Left ventricle myocardium inferior (tissue), 1 donor: ENCODE data around the gene CILP2. TPM values are rescaled to one million over a fixed set of nuclear protein-coding genes. Genes with fewer than 3 reads are reported as not detected.

Experiments
- DNase-seq: peaks from one replicate; pipeline ENCODE4 v3.0.0-alpha.2; 2020
- H3K27ac ChIP-seq: fragments of 200-600 bp; replicated peaks from 2 replicates; pipeline ENCODE4 v1.8.0; 2021
- H3K27me3 ChIP-seq: fragments of 200-600 bp; 2 replicates; pipeline ENCODE4 v1.8.0; 2021; ENCODE audit warnings: low read depth
- H3K36me3 ChIP-seq: fragments of 200-600 bp; 2 replicates; pipeline ENCODE4 v1.8.0; 2021
- H3K4me1 ChIP-seq: fragments of 200-600 bp; 2 replicates; pipeline ENCODE4 v1.8.0; 2021
- H3K4me3 ChIP-seq: fragments of 200-600 bp; 2 replicates; pipeline ENCODE4 v1.8.0; 2021; ENCODE audit warnings: mild to moderate bottlenecking, moderate library complexity
- H3K9me3 ChIP-seq: fragments of 200-600 bp; replicated peaks from 2 replicates; pipeline ENCODE4 v1.8.0; 2021
- intact Hi-C: fragments of 100-400 bp; cut with micrococcal nuclease; formaldehyde crosslinking; loops from one replicate; pipeline ENCODE4 v1.11.0; 2022
- total RNA-seq: library from RNA; stranded (reverse); fragmentation: NEBNext Ultra II Directional; extraction: Animal tissue kit (Norgen Biotek cat#: 25700); gene quantifications from one replicate; pipeline ENCODE4 v1.2.1, GENCODE V29; 2021
- TF ChIP-seq, protein P1 (sequence below): fragments of 200-600 bp; IDR thresholded peaks from 2 replicates; pipeline ENCODE4 v1.8.0; 2021; ENCODE audit warnings: antibody characterized with exemption, mild to moderate bottlenecking, borderline replicate concordance
- donor health status: DM: no; HTN: yes; CAD: no; lungs with severe emphysema.

Gene CILP2
- total RNA-seq, 1 donor from 2014 or later, result 0.08 TPM

GRCh38 chr19:19554074-19555023 lies 16.3 kb downstream of the CILP2 start:
- Histone ChIP-seq H3K27ac (no peak overlapping the region), H3K36me3 (no peaks in the 10 kb centered on the region), H3K27me3 (peaks cover 23% of the 10 kb centered on the region), H3K9me3 (peaks cover 4% of the 10 kb centered on the region), H3K4me1 (peaks cover 10% of the 10 kb centered on the region), H3K4me3 (no peak overlapping the region)
- TF ChIP-seq, protein P1, sequence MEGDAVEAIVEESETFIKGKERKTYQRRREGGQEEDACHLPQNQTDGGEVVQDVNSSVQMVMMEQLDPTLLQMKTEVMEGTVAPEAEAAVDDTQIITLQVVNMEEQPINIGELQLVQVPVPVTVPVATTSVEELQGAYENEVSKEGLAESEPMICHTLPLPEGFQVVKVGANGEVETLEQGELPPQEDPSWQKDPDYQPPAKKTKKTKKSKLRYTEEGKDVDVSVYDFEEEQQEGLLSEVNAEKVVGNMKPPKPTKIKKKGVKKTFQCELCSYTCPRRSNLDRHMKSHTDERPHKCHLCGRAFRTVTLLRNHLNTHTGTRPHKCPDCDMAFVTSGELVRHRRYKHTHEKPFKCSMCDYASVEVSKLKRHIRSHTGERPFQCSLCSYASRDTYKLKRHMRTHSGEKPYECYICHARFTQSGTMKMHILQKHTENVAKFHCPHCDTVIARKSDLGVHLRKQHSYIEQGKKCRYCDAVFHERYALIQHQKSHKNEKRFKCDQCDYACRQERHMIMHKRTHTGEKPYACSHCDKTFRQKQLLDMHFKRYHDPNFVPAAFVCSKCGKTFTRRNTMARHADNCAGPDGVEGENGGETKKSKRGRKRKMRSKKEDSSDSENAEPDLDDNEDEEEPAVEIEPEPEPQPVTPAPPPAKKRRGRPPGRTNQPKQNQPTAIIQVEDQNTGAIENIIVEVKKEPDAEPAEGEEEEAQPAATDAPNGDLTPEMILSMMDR, result peak; percentile 82
- intact Hi-C loops, result no loop called here
- peak; percentile 48 for DNase-seq

- Histone ChIP-seq H3K4me3 (no peak overlapping the region), H3K27ac (no peak overlapping the region), H3K9me3 (no peaks in the 10 kb centered on the region), H3K36me3 (no peaks in the 10 kb centered on the region), H3K4me1 (no peaks in the 10 kb centered on the region), H3K27me3 (peaks cover 6% of the 10 kb centered on the region)
- no peak for DNase-seq
- TF ChIP-seq, protein P1, result no peak
- intact Hi-C loops, result no loop called here
Observed at GRCh38 chr19:19558055-19558454, 20.0 kb downstream of the CILP2 start.

DNA sequence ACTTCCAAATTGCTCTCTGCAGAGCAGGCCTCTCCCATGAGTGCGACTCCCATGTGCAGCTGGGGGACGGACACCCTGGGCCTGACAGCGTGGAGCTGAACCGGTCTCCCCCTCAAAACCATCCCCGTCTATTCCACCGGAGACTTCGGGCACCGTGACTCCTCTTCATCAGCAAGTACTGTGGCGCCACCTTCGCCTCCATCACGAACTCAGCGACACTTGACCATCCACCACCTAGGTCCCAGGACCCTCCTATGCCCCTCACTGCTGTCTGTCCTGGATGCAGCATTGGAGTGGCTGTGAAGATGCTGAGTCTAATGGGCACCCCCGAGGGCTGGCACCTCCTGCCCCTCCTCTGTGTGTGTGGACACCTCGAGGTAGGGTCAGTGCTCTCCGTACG lies 20.6 kb downstream of the CILP2 start:
- no peak for DNase-seq
- no peaks in the 10 kb centered on the region for H3K36me3 ChIP-seq
- no peaks in the 10 kb centered on the region for H3K9me3 ChIP-seq
- H3K27me3 ChIP-seq, result peaks cover 6% of the 10 kb centered on the region
- intact Hi-C loops, result no loop called here
- TF ChIP-seq, protein P1, result no peak
- no peak overlapping the region for H3K27ac ChIP-seq
- no peak overlapping the region for H3K4me3 ChIP-seq
- H3K4me1 ChIP-seq, result no peaks in the 10 kb centered on the region

GRCh38 chr19:19559931-19560330 lies 21.9 kb downstream of the CILP2 start:
- H3K27ac ChIP-seq, result no peak overlapping the region
- no peaks in the 10 kb centered on the region for H3K9me3 ChIP-seq
- H3K36me3 ChIP-seq, result no peaks in the 10 kb centered on the region
- TF ChIP-seq, protein P1, result no peak
- H3K4me3 ChIP-seq, result no peak overlapping the region
- H3K27me3 ChIP-seq, result peaks cover 2% of the 10 kb centered on the region
- intact Hi-C loops, result no loop called here
- DNase-seq, result no peak
- no peaks in the 10 kb centered on the region for H3K4me1 ChIP-seq

DNA sequence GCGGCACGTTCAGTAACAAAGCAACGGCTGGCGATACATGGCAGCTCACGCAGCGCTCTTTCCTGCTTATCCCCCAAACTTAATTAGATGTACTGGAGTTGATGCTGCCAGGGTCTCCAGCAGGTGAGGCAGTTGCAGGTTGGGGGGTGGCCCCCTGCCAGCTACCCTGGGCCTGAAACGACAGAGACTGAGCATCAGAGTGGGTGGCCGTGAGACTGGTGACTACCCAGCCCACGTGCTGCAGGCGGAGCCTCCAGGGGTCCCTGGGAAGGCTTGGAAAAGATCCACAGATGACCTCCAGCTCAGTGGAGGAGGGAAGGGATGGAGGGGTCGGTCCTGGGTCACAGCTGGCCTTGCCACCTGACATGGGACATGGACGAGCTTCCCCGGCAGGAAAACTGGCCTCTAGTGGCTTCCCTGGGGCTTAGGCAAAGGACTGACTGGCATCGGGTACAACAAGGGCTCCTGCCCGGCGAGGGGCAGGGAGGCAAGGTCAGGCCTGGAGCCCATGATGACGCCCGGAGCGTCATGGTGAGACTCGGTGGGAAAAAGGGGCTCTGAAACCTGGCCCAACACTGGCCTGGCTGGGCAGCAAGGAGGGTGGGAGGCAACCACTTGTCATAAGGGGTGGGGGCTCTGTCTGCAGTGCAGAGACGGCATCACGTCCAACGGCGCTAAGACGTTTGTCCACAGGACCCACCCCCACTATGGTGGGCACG lies 24.0 kb downstream of the CILP2 start:
- no peak for DNase-seq
- Histone ChIP-seq H3K4me1 (no peaks in the 10 kb centered on the region), H3K27me3 (no peaks in the 10 kb centered on the region), H3K27ac (no peak overlapping the region), H3K9me3 (no peaks in the 10 kb centered on the region), H3K36me3 (no peaks in the 10 kb centered on the region), H3K4me3 (no peak overlapping the region)
- intact Hi-C loops, result no loop called here
- TF ChIP-seq, protein P1, result no peak
